ENCODE measurements around the gene NCS1.

DNA sequence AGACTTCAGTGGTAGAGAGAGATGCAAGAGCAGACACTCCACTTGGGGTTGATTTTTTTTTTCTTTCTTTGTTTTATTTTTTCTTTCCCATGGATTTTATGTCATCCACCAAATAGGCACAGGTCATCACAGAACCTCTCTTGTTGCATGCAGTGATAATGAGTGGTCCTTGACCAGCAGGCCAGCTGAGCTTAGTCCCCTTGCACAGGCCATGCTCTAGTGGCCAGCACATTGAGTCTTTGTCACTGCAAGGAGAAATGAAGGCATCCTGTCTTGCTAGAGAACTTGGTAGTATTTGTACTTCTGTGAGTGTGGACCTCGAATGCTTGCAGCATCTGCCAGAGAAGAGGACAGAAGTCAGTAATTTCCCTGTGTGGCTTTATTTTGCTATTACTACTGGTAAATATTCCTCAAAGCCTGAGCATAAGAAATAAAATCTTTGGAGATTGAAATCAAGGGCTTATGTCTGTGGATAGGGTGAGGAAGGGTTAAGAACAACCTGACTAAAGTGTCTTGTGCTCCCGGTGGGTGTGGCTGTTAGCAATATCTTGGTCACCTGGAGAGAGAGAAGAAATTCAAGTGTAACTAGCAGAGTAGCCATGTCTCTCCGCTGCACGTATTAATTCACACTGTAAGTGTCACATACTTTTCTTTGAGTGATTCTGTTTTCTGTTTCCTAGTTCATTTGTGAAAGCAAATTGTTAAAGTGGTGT, 45.3 kb upstream of the NCS1 start:
- TF ChIP-seq, protein P1, sequence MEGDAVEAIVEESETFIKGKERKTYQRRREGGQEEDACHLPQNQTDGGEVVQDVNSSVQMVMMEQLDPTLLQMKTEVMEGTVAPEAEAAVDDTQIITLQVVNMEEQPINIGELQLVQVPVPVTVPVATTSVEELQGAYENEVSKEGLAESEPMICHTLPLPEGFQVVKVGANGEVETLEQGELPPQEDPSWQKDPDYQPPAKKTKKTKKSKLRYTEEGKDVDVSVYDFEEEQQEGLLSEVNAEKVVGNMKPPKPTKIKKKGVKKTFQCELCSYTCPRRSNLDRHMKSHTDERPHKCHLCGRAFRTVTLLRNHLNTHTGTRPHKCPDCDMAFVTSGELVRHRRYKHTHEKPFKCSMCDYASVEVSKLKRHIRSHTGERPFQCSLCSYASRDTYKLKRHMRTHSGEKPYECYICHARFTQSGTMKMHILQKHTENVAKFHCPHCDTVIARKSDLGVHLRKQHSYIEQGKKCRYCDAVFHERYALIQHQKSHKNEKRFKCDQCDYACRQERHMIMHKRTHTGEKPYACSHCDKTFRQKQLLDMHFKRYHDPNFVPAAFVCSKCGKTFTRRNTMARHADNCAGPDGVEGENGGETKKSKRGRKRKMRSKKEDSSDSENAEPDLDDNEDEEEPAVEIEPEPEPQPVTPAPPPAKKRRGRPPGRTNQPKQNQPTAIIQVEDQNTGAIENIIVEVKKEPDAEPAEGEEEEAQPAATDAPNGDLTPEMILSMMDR (conservative IDR thresholded peaks at IDR 0.05; ENCODE audit: low read length), result no peak
- no peak for TF ChIP-seq EZH2phosphoT487 (IDR thresholded peaks at IDR 0.05; ENCODE audit: borderline replicate concordance)

Measured in Loucy (cell line).